Mucosa of gallbladder (tissue), 1 donor: ENCODE results near the gene ARMCX2. TPM values are rescaled to one million over a fixed set of nuclear protein-coding genes. Genes with fewer than 3 reads are reported as not detected.
"Not testable (repeated sequence)": the region's sequence is repeated elsewhere in the genome, so short reads cannot be mapped to it uniquely, and the experiment has no call there.

Experiments
- DNase-seq: peaks from one replicate; pipeline ENCODE4 v3.0.0-alpha.2; 2020; ENCODE audit warnings: low spot score
- total RNA-seq: library from RNA; stranded (reverse); gene quantifications from one replicate; pipeline ENCODE4 v1.2.1, GENCODE V29; 2021
- donor health status: DM: no; HTN: no; CAD: no.

ARMCX2 gene
- 57.9 TPM for total RNA-seq

- peak; percentile 57 for DNase-seq
Observed at GRCh38 chrX:101659601-101660063, at the start of gene ARMCX2. Gene ARMCX2 (minus strand): TSS chrX:101659850. CDS start chrX:101657588, 2,262 bp downstream.

GRCh38 chrX:101709384-101709783 lies 49.7 kb upstream of the ARMCX2 start:
- no peak for DNase-seq

GRCh38 chrX:101708163-101708562 lies 48.5 kb upstream of the ARMCX2 start:
- DNase-seq, result no peak

GRCh38 chrX:101693476-101693875 lies 33.8 kb upstream of the ARMCX2 start:
- DNase-seq, result no peak

GRCh38 chrX:101691835-101692234 lies 32.2 kb upstream of the ARMCX2 start:
- no peak for DNase-seq

- DNase-seq, result no peak
Observed at GRCh38 chrX:101686574-101686973, 26.9 kb upstream of the ARMCX2 start.

GRCh38 chrX:101685923-101686322 lies 26.3 kb upstream of the ARMCX2 start:
- no peak for DNase-seq

- no peak for DNase-seq
Observed at GRCh38 chrX:101682723-101683122, 23.1 kb upstream of the ARMCX2 start.

GRCh38 chrX:101677028-101677427 lies 17.4 kb upstream of the ARMCX2 start:
- no peak for DNase-seq

GRCh38 chrX:101676571-101676970 lies 16.9 kb upstream of the ARMCX2 start:
- DNase-seq, result no peak

GRCh38 chrX:101668143-101668542 lies 8.5 kb upstream of the ARMCX2 start:
- DNase-seq, result no peak

- peak; percentile 57 for DNase-seq
Observed at GRCh38 chrX:101658661-101659491, 774 bp downstream of the ARMCX2 start.

- DNase-seq, result no peak
Observed at GRCh38 chrX:101657495-101657894, 2.2 kb downstream of the ARMCX2 start.

GRCh38 chrX:101656817-101657216 lies 2.8 kb downstream of the ARMCX2 start:
- no peak for DNase-seq

- DNase-seq, result no peak
Observed at GRCh38 chrX:101655534-101655933, 4.1 kb downstream of the ARMCX2 start.

- DNase-seq, result not testable (repeated sequence)
Observed at GRCh38 chrX:101647716-101648115, 11.9 kb downstream of the ARMCX2 start.

- DNase-seq, result no peak
Observed at GRCh38 chrX:101642093-101642492, 17.6 kb downstream of the ARMCX2 start.

- DNase-seq, result no peak
Observed at GRCh38 chrX:101639583-101639982, 20.1 kb downstream of the ARMCX2 start.

- DNase-seq, result no peak
Observed at GRCh38 chrX:101619364-101619763, 40.3 kb downstream of the ARMCX2 start.

- peak; percentile 77 for DNase-seq
Observed at GRCh38 chrX:101617211-101618191, 42.1 kb downstream of the ARMCX2 start, which contains the start of gene ARMCX6. Gene ARMCX6 (minus strand): TSS chrX:101618000. CDS start chrX:101616620, 1,380 bp downstream.

- DNase-seq, result no peak
Observed at GRCh38 chrX:101605728-101606127, 53.9 kb downstream of the ARMCX2 start.
